Adrenal gland (tissue), 5 donors: Measurements from ENCODE around the gene NDC80.

ENCODE experiments used
- POLR2A ChIP-seq, 2 donors: fragments of 450-650 bp; IDR thresholded peaks; one replicate each; pipeline ENCODE4 v1.6.1; 2017; ENCODE audit warnings: antibody characterized with exemption in 2 of 2, mild to moderate bottlenecking in 2 of 2, moderate library complexity in 1 of 2
- TF ChIP-seq, protein P1 (sequence below), 6 experiments: fragments of 450-650 bp in 4 of 6; fragments of 200-600 bp in 2 of 6; sonication (generic) in 1 of 6; IDR thresholded peaks; 1 replicate in 5 of 6; 2 replicates in 1 of 6; pipeline versions ENCODE4 v1.5.1 to v1.8.0; 2016 to 2021; ENCODE audit warnings: antibody characterized with exemption in 6 of 6, mild to moderate bottlenecking in 2 of 6, moderate library complexity in 1 of 6
- donor health status: DM: no; HTN: no; CAD: no.

DNA sequence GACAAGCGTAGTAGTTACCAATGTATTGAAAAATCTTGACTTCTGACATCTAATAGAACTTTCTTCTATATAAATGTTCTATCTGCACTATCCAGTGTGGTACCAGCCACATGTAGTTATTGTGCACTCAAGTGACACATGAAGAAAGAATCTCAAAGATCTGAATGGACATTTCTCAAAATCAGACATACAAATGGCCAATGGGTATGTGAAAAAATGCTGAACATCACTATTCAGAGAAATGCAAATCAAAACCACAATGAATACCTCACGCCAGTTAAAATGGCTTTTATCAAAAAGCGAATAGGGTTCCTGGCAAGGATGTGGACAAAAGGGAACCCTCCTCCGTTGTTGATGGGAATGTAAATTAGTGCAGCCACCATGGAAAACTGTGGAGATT lies 46.7 kb downstream of the NDC80 start:
- TF ChIP-seq, protein P1, sequence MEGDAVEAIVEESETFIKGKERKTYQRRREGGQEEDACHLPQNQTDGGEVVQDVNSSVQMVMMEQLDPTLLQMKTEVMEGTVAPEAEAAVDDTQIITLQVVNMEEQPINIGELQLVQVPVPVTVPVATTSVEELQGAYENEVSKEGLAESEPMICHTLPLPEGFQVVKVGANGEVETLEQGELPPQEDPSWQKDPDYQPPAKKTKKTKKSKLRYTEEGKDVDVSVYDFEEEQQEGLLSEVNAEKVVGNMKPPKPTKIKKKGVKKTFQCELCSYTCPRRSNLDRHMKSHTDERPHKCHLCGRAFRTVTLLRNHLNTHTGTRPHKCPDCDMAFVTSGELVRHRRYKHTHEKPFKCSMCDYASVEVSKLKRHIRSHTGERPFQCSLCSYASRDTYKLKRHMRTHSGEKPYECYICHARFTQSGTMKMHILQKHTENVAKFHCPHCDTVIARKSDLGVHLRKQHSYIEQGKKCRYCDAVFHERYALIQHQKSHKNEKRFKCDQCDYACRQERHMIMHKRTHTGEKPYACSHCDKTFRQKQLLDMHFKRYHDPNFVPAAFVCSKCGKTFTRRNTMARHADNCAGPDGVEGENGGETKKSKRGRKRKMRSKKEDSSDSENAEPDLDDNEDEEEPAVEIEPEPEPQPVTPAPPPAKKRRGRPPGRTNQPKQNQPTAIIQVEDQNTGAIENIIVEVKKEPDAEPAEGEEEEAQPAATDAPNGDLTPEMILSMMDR (IDR thresholded peaks at IDR 0.05): no peak
- TF ChIP-seq POLR2A (IDR thresholded peaks at IDR 0.05): no peak
